Stimulated activated CD4-positive, alpha-beta T cell treated with anti-CD3 and anti-CD28 coated beads, Interleukin-1b, Interleukin-23, amount 100 ng/mL, for 4 hours (primary cell): ENCODE data around the gene IP6K1.
"Not testable (repeated sequence)": the region's sequence is repeated elsewhere in the genome, so short reads cannot be mapped to it uniquely, and the experiment has no call there.

ENCODE experiments used
- DNase-seq, 2 donors: peaks; one replicate each; pipeline ENCODE4 v3.0.0-alpha.2; 2020; ENCODE audit warnings: low read depth in 2 of 2

IP6K1 gene

DNA sequence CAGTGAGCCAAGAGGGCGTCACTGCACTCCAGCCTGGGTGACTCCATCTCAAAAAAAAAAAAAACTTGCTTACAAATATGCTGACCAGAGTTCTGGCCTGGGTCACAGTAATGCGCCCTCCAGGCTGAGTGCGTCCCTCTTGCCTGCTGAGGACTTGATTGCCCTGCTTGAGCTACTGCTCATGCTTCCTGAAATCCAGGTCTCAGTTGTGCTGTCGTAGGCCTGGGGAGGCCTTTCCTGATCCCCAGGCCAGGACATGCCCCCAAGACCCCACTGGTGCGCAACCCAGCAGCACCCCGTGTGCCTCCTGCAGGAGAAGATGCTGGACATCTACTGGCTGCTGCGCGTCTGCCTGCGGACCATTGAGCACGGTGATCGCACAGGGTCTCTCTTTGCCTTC is 74.2 kb downstream of the IP6K1 start:
- no peak for DNase-seq

- DNase-seq = no peak
Measured at GRCh38 chr3:49711489-49711888, 74.9 kb downstream of the IP6K1 start.

DNA sequence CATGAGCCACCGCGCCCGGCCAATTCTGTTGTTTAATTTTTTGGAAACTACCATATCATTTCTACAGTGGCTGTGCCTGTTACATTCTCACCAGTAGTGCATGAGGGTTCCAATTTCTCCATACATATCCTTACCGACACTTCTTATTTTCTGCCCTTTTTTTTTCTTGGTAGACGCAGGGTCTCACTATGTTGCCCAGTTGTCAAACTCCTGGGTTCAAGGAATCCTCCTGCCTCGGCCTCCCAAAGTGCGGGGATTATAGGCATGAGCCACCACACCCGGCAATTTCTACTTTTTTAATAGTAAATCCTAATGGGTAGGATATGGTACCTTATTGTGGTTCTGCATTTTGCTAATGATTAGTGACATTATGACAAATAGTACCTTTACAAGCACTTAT is 76.5 kb downstream of the IP6K1 start:
- no peak for DNase-seq

DNA sequence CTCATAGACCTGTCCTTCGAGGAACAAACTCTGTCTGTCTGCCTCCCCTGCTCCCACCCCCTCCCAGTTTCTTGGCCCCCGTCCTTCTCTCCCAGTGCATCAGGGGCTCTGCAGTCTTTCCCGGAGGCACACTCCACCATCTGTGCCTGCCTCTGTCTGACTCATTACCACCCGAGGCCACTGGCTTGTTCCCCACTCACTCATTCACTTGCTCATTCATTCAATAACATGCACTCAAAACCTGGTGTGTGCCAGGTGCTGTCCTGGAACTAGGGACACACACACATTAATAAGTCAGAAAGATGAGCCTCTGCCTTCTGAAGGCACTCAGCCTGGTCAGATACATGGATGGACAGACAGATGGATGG is 79.2 kb downstream of the IP6K1 start:
- DNase-seq = no peak

DNA sequence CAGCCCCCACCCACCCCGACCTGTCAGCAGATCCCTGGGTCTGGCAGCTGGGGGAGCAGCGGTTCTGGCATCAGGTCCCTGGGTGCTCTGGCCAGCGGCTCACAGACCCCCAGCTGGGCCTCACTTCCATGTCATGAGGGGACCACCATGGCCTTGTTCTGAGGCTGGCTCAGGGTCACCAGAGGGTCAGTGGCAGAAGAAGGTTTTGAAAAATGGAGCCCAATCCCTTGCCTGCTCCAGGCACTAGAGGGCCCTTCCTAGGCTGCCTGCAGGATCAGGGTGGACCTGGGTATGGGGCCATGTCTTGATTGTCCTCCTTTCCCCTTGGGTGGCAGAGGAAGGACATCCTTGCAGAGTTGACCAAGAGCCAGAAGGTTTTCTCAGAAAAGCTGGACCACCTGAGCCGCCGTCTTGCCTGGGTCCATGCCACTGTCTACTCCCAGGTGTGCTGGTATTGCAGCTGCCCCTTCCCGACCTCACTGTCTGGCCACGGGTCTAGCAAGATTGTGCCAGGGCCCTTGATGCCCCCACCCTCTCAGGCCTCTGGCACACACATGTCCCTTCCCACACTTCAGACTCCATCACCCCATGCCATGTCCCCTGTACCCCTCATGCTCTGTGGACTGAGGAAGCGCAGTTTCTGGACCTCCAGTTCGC is 79.8 kb downstream of the IP6K1 start:
- no peak for DNase-seq

DNA sequence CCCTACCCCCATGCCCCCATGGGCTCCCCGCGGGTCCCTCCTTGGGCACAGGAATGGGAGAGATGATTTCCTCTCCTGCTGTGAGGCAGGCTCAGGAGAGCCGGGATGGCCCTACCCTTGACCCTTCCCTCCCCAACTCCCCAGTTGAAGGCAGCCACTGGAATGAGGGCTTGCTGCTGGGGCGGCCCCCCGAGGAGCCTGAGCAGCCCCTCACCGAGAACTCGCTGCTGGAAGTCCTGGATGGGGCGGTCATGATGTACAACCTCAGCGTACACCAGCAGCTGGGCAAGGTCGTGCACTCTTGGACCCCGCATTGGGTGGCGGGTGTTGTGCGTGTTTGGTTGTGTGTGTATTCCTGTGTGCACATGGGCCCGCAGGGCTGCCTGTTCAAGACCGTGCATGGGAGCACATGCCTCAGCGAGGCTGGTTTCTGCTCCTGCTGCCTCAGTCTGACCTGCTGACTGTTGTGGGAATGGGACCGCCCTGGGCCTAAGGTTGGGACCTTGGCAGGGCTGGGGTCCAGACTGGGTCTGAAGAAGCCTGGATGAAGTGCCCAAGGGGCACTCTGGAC is 80.9 kb downstream of the IP6K1 start:
- no peak for DNase-seq

- no peak for DNase-seq
Measured at GRCh38 chr3:49704629-49705028, 81.7 kb downstream of the IP6K1 start.

- no peak for DNase-seq
Measured at GRCh38 chr3:49703956-49704355, 82.4 kb downstream of the IP6K1 start.

DNA sequence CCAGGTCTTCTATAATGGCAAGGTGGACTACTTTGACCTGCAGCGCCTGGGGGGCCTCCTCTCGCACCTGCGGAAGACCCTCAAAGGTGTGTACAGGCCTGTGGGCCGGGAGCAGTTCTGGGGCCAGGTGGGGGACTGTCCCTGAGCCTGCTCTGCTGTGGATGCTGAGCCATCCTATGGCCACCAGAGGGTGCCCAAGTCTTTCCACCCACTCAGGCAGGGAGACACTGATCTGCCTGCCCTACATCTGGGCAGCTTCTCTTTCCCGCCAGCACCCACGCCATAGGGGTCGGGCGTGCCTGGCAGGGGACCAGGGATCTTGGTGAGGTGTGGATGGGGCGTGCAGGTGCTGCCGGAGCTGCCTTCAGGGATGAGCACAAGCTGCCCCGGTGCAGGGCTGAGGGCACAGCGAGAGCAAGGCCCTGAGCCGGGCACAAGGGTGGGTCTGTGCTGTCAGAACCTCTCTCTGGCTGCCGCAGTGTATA is 82.9 kb downstream of the IP6K1 start:
- peak; percentile 37 to 51 for DNase-seq

- no peak for DNase-seq
Measured at GRCh38 chr3:49702672-49703071, 83.7 kb downstream of the IP6K1 start.

DNA sequence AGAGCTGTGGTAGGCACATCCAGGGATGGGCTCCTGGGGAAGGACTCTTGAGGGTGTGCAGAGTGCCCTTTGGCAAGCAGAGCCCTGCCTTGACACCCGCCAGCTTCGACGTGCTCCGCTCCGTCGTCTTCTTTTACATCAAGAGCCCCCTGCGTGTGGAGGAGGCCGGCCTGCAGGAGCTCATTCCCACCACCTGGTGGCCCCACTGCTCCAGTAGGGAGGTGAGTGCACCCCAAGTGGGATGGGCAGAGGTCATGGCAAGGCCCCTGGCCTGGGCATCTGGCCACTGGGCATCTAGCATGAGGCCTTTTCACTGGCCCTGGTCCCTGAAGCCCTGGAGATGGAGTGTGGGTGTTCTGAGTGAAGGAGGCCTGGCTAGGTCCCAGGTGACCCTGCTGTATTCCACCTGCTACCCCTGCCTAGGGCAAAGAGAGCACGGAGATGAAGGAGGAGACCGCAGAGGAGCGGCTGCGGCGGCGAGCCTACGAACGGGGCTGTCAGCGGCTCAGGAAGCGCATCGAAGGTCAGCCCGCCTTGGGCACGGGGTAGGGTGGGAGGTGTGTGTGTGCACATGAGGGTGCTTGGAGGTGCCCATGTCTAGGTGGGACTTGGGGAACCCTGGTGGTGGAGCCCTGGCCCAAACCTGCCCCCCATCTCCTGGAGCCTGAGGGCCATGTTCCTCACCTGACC is 84.8 kb downstream of the IP6K1 start:
- DNase-seq = no peak

DNA sequence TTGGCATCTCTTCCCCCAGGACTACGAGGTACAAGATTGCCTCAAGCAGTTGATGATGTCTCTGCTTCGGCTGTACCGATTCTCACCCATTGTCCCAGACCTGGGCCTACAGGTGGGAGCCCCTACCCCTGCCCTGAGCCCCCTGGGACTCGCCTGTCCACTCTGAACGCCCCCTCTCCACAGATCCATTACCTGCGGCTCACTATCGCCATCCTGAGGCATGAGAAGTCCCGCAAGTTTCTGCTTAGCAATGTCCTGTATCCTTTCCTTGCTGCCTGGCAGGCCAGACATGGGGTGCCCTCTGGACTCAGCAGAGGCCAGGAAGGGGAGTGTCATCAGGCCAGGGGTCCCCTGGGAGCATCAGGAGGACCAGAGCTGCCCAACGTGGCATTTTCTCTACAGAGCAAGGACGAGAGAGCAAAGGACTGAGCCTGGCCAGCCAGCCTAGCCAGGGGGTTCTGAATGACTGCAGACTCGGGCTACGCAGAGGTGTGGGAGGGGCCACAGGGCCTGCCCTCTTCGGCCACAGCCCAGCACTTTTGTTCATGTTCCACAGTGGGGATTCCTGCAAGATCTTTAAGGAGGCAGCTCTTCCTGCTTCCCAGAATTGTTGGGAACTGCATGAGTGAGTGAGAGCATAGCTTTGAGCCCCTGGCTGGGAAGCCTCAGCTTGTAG is 85.8 kb downstream of the IP6K1 start:
- DNase-seq = no peak

DNA sequence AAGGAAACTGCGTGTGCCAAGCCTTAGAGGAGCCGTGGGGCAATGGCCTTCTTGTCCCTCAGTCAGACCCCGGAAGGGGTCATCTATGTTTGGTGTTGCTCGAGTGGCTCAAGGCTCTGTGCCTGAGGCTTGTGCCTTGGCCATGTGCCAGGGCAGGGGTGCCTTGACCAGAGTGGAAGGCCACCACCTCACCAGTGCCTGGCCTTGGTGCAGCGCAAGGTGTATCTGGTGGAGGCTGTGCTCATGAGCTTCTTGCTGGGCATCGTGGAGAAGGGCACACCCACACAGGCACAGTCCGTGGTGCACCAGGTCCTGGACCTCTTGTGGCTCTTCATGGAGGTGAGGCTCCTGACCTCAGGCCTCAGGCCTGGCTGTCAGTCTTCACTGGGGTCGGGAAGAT is 86.3 kb downstream of the IP6K1 start:
- DNase-seq = no peak

DNA sequence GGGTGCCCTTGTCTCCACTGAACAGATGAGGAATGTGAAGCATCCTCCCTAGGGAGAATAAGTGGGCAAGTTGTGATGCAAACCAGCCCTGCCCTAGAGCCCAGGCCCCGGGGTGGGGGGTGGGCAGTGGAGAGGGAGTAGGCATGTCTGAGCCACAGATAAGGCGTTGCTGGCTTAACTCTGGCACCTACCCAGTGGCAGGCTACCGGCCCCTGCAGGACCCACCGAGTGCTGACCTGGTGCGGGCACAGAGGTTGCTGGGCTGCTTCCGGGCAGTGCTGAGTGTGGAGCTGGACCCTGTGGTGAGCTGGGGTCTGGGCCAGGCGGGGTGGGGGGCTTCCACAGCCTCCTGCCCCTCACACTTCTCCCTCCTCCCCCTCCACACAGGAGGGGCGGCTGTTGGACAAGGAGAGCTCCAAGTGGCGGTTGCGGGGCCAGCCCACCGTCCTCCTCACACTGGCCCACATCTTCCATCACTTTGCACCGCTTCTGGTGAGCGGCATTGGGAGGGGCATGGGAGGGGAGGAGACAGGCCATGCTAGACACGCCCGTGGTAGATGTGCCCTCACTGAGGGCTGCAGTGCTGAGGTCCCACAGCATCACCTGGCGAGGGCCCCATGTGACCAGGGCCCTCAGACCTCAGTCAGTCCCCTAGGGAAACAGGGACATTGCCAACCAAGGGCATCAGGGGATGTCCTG is 86.9 kb downstream of the IP6K1 start:
- no peak for DNase-seq

DNA sequence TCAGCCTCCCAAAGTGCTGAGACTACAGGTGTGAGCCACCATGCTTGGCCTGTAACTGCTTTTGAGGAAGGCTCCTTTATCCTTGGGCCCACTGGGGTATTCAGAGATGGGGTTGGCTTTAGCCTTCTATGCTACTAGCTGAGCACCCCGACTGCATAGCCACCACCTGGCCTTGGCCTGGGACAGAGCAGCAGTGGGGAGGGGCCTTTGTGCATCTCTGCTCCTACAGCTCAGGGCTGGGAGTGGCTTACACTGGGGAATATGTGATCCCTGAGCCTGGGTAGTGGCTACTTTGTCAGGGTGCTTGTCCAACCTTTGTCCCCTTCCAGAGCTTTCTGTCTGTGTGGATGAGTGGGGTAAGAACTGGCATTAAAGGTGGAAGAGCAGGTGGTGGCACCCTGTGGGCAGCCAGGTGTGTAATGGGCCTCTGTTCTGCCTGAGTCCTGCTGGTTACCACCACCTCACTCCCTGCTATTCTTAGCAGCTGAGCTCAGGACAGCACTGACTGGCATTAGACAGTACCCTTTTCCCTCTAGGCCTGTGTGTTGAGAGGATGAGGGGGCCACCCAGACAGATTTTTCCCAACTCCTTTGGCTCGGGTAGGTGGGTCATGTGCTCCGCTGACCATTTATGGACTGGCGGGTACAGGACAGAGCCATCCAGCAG is 90.9 kb downstream of the IP6K1 start:
- not testable (repeated sequence) for DNase-seq

- not testable (repeated sequence) for DNase-seq
Measured at GRCh38 chr3:49694409-49695070, 91.8 kb downstream of the IP6K1 start.

GRCh38 chr3:49691481-49691880 is 94.9 kb downstream of the IP6K1 start:
- not testable (repeated sequence) for DNase-seq

- DNase-seq = not testable (repeated sequence)
Measured at GRCh38 chr3:49690856-49691255, 95.5 kb downstream of the IP6K1 start.

DNA sequence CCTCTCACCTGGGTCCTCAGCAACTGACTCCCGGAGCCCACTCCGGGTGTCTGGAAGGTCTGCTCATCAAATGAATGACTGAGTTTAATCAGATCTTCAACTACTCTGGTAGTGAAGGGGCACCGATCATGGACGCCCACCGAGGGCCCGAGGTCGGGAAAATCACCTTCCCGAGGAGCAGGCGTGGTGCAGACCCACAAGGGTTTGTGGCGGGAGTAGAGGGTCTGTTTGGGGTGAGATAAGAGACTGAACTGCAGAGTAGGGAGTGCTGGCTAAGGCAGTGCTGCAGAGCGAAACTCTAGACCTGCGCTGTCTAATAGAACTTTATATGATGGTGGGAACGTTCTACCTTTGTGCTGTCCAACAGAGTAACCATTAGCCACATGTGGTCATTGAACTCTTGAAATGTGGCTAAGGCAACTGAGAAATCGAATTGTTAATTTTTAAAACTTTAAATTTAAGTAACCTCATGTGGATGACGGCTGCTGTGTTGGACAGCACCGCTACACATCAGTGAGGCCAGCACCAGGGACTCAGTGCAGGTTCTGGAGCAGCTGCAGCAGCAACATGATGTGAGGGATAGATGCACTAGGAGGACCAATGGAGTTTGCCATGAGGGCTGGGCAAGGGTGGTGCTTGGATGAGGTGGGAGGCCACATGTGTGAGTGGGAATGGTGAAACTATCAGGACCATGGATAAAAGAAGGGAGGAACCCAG is 96.3 kb downstream of the IP6K1 start:
- not testable (repeated sequence) for DNase-seq
